ENCODE measurements around the gene IL37. TPM values are rescaled to one million over a fixed set of nuclear protein-coding genes. Genes with fewer than 3 reads are reported as not detected.
A peak's percentile ranks its signal among the peaks of the same experiment; 100 is the strongest.

Gene IL37
- total and polyA plus RNA-seq, 2 of the 13 experiments (the other 11 are each of a cell fraction or from before 2014, with no cell fraction given) = not detected

DNA sequence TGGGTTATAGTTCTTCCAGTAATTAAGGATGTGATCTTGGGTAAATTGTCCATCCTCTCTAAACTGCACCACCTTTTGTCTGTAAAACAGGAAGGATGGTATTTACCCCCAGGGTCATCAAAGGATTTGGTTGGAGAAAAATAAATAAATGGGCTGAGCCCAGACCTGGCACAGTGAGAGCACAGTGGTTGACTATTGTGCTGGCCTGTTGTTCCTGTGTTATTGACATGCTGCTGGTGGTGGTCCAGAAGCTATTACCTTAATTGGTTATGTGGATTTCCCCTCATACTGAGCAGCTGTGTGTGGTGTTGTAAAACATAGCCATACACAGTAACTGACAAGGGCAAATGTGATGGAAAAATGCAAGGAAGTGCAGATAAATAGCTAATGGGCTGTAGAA lies 746 bp upstream of the IL37 start (continued):
- TF ChIP-seq SOX5 (CRISPR knock-in tag; IDR thresholded peaks at IDR 0.05; ENCODE audit: borderline replicate concordance) (peak; percentile 92), ELF3 (CRISPR knock-in tag; IDR thresholded peaks at IDR 0.05) (peak; percentile 66), BORCS8-MEF2B (CRISPR knock-in tag; IDR thresholded peaks at IDR 0.05) (no peak)
- TF ChIP-seq, protein P1, sequence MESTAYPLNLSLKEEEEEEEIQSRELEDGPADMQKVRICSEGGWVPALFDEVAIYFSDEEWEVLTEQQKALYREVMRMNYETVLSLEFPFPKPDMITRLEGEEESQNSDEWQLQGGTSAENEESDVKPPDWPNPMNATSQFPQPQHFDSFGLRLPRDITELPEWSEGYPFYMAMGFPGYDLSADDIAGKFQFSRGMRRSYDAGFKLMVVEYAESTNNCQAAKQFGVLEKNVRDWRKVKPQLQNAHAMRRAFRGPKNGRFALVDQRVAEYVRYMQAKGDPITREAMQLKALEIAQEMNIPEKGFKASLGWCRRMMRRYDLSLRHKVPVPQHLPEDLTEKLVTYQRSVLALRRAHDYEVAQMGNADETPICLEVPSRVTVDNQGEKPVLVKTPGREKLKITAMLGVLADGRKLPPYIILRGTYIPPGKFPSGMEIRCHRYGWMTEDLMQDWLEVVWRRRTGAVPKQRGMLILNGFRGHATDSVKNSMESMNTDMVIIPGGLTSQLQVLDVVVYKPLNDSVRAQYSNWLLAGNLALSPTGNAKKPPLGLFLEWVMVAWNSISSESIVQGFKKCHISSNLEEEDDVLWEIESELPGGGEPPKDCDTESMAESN (CRISPR knock-in tag; conservative IDR thresholded peaks at IDR 0.05) = no peak

DNA sequence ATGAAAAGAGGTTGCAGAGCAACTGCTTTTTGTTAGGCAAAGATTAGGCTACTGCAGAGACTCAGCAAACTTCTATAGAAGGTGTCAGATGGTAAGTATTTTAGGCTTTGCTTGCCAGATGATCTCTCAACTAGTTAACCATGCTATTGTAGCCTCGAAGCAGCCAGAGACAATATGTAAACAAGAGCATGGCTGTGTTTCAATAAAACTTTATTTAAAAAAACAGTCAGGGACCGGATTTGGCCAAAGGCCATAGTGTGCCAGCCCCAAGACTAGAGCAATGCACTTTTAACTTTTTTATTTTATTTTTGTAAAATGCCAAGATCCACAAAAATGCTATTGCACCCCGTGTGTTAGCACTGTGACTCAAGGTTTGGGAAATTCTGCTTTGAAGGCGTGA lies 1.4 kb downstream of the IL37 start:
- 11% methylated on average over 4 of the region's 4 CpGs for WGBS (ENCODE audit: low lambda C conversion rate)
- FAIRE-seq (no peak), ATAC-seq (no peak), DNase-seq (ENCODE audit: low spot score) (no peak)
- H3K4me1 ChIP-seq (ENCODE audit: insufficient read depth, low read length) = peaks cover 16% of the 10 kb centered on the region
- H2AFZ ChIP-seq (ENCODE audit: low read length) = no peak overlapping the region
- in situ Hi-C loops (cut with HindIII; ENCODE audit: extremely low pct_ligation_motif_present, low pct_unique_long_range_greater_than_20kb) = no loop called here
- H3K79me2 ChIP-seq (ENCODE audit: insufficient read depth, low read length) = no peaks in the 10 kb centered on the region
- no peak overlapping the region for H3K9ac ChIP-seq (ENCODE audit: insufficient read depth, low read depth, low read length)
- no peak overlapping the region for H3K27ac ChIP-seq (ENCODE audit: extremely low read length, insufficient read depth, low read length)
- no peaks in the 10 kb centered on the region for H4K20me1 ChIP-seq (ENCODE audit: insufficient read depth, low read length)
- H3K27me3 ChIP-seq (ENCODE audit: control insufficient read depth in 1 of 2, insufficient read depth in 2 of 2, low read length in 2 of 2) = peaks cover 0 to 28% of the 10 kb centered on the region in 2 experiments; a peak in 2 of 5 replicates
- intact Hi-C loops (cut with micrococcal nuclease; ENCODE audit: unreplicated experiment) = no loop called here
- TF ChIP-seq, protein P2, sequence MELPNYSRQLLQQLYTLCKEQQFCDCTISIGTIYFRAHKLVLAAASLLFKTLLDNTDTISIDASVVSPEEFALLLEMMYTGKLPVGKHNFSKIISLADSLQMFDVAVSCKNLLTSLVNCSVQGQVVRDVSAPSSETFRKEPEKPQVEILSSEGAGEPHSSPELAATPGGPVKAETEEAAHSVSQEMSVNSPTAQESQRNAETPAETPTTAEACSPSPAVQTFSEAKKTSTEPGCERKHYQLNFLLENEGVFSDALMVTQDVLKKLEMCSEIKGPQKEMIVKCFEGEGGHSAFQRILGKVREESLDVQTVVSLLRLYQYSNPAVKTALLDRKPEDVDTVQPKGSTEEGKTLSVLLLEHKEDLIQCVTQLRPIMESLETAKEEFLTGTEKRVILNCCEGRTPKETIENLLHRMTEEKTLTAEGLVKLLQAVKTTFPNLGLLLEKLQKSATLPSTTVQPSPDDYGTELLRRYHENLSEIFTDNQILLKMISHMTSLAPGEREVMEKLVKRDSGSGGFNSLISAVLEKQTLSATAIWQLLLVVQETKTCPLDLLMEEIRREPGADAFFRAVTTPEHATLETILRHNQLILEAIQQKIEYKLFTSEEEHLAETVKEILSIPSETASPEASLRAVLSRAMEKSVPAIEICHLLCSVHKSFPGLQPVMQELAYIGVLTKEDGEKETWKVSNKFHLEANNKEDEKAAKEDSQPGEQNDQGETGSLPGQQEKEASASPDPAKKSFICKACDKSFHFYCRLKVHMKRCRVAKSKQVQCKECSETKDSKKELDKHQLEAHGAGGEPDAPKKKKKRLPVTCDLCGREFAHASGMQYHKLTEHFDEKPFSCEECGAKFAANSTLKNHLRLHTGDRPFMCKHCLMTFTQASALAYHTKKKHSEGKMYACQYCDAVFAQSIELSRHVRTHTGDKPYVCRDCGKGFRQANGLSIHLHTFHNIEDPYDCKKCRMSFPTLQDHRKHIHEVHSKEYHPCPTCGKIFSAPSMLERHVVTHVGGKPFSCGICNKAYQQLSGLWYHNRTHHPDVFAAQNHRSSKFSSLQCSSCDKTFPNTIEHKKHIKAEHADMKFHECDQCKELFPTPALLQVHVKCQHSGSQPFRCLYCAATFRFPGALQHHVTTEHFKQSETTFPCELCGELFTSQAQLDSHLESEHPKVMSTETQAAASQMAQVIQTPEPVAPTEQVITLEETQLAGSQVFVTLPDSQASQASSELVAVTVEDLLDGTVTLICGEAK (IDR thresholded peaks at IDR 0.05) = peak; percentile 61
- TF ChIP-seq, protein P2 (CRISPR knock-in tag; IDR thresholded peaks at IDR 0.05) = peak; percentile 93
- TF ChIP-seq ZNF788 (CRISPR knock-in tag; IDR thresholded peaks at IDR 0.05; ENCODE audit: borderline replicate concordance) (no peak), ZSCAN25 (CRISPR knock-in tag; IDR thresholded peaks at IDR 0.05) (no peak), ELF3 (CRISPR knock-in tag; IDR thresholded peaks at IDR 0.05) (no peak)
- TF ChIP-seq, protein P3, sequence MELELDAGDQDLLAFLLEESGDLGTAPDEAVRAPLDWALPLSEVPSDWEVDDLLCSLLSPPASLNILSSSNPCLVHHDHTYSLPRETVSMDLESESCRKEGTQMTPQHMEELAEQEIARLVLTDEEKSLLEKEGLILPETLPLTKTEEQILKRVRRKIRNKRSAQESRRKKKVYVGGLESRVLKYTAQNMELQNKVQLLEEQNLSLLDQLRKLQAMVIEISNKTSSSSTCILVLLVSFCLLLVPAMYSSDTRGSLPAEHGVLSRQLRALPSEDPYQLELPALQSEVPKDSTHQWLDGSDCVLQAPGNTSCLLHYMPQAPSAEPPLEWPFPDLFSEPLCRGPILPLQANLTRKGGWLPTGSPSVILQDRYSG (CRISPR knock-in tag; IDR thresholded peaks at IDR 0.05) = no peak
- H3K9me3 ChIP-seq (ENCODE audit: low read length) = no peaks in the 10 kb centered on the region
- no TSS peak for BruUV-seq (replicated peaks)
- H3K4me3 ChIP-seq (replicated peaks in 1 of 3; ENCODE audit: insufficient read depth in 1 of 3, low read depth in 2 of 3, low read length in 3 of 3) = no peak overlapping the region
- POLR2A ChIA-PET = no interaction called here
- CTCF ChIA-PET (ENCODE audit: low intra/inter-chr PET ratio, low total read pairs) = no interaction called here
- H3K4me2 ChIP-seq (ENCODE audit: low read depth, low read length) = no peak overlapping the region
- H3K36me3 ChIP-seq (replicated peaks in 1 of 2; ENCODE audit: control insufficient read depth in 1 of 2, insufficient read depth in 2 of 2, low read length in 2 of 2) = no peaks in the 10 kb centered on the region

All from HepG2 (cell line).